ENCODE measurements around the gene ANKRD52.

GRCh38 chr12:56253091-56253490 is 5.1 kb downstream of the ANKRD52 start:
- TF ChIP-seq CTCF (IDR thresholded peaks at IDR 0.05) (no peak), SIN3A (IDR thresholded peaks at IDR 0.05; ENCODE audit: borderline replicate concordance, insufficient read depth, low read depth, low read length) (no peak), POLR2AphosphoS5 (IDR thresholded peaks at IDR 0.05; ENCODE audit: low read depth, low read length) (no peak), REST (IDR thresholded peaks at IDR 0.05; ENCODE audit: insufficient read depth in 1 of 2, low read depth in 2 of 2, low read length in 1 of 2) (no peak)
